Measurements from ENCODE around the gene SLC25A6.

The SLC25A6 gene

GRCh38 chrX:1397441-1398270, 5.7 kb upstream of the SLC25A6 start:
- DNase-seq (ENCODE audit: extremely low read depth, low read depth) = no peak
- no peak for TF ChIP-seq CTCF (IDR thresholded peaks at IDR 0.05; ENCODE audit: low read depth, low read length)

- no peak for DNase-seq (ENCODE audit: extremely low read depth, low read depth)
- no peak for TF ChIP-seq CTCF (IDR thresholded peaks at IDR 0.05; ENCODE audit: low read depth, low read length)
These were observed 5.1 kb upstream of the SLC25A6 start for GRCh38 chrX:1397001-1397400.

- DNase-seq (ENCODE audit: extremely low read depth, low read depth) = no peak
- TF ChIP-seq CTCF (IDR thresholded peaks at IDR 0.05; ENCODE audit: low read depth, low read length) = no peak
These were observed 3.8 kb upstream of the SLC25A6 start for GRCh38 chrX:1395646-1396216.

- no peak for DNase-seq (ENCODE audit: extremely low read depth, low read depth)
- TF ChIP-seq CTCF (IDR thresholded peaks at IDR 0.05; ENCODE audit: low read depth, low read length) = no peak
These were observed 3.0 kb upstream of the SLC25A6 start for GRCh38 chrX:1394731-1395501.

GRCh38 chrX:1393871-1394615, 2.1 kb upstream of the SLC25A6 start:
- DNase-seq (ENCODE audit: extremely low read depth, low read depth) = no peak
- TF ChIP-seq CTCF (IDR thresholded peaks at IDR 0.05; ENCODE audit: low read depth, low read length) = no peak

GRCh38 chrX:1392376-1393068, 609 bp upstream of the SLC25A6 start:
- no peak for TF ChIP-seq CTCF (IDR thresholded peaks at IDR 0.05; ENCODE audit: low read depth, low read length)
- peak; percentile 23 for DNase-seq (ENCODE audit: extremely low read depth, low read depth)
